Neural progenitor cell (in vitro differentiated cells): Measurements from ENCODE around the gene AQP1.

Source experiments
- EZH2 ChIP-seq: fragments of 200-600 bp; sonication (generic); IDR thresholded peaks from 2 replicates; pipeline ENCODE4 v1.6.1; 2017; ENCODE audit warnings: antibody characterized with exemption, mild to moderate bottlenecking, moderate library complexity
- TF ChIP-seq, protein P1 (sequence below): fragments of 200-600 bp; sonication (generic); IDR thresholded peaks from 2 replicates; pipeline ENCODE4 v1.5.1; 2017; ENCODE audit warnings: antibody characterized with exemption, mild to moderate bottlenecking

DNA sequence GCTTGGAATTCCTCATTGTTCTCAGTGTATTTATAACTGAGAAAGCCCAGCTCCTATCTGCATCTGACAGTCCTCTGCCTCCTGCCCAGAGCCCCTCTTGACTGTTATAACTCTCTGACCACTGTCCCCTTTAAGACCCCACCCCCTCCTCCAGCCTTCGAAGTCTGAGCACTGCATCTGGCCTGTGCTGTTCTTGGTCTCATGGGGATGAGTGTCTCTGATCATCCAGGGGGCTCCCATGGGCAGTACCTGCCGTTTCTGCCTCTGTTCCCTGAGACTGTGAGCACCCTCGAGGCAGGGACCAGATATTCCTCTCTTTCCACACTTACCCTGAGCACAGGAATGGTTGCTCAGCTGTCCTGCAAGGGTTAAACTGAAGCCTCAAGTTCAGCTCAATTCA lies 59.8 kb downstream of the AQP1 start:
- TF ChIP-seq, protein P1, sequence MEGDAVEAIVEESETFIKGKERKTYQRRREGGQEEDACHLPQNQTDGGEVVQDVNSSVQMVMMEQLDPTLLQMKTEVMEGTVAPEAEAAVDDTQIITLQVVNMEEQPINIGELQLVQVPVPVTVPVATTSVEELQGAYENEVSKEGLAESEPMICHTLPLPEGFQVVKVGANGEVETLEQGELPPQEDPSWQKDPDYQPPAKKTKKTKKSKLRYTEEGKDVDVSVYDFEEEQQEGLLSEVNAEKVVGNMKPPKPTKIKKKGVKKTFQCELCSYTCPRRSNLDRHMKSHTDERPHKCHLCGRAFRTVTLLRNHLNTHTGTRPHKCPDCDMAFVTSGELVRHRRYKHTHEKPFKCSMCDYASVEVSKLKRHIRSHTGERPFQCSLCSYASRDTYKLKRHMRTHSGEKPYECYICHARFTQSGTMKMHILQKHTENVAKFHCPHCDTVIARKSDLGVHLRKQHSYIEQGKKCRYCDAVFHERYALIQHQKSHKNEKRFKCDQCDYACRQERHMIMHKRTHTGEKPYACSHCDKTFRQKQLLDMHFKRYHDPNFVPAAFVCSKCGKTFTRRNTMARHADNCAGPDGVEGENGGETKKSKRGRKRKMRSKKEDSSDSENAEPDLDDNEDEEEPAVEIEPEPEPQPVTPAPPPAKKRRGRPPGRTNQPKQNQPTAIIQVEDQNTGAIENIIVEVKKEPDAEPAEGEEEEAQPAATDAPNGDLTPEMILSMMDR = no peak
- no peak for TF ChIP-seq EZH2
